OCI-LY7 (cell line): ENCODE data around the gene MAML3. TPM values are rescaled to one million over a fixed set of nuclear protein-coding genes. Genes with fewer than 3 reads are reported as not detected.

Experiments used
- BruUV-seq: library from RNA; stranded (reverse); fragments of 400-500 nt; replicated peaks from 2 replicates; lab custom pipeline; 2021; lab: Mats Ljungman, UMichigan
- CTCF ChIA-PET: fragments of 300-600 bp; sonication (Branson Sonifier 250); formaldehyde crosslinking; loops from one replicate; lab custom pipeline; 2022; ENCODE audit warnings: antibody characterized with exemption; ENCODE audit not compliant: unreplicated experiment; lab: Charles Lee
- POLR2A ChIA-PET: fragments of 300-600 bp; sonication (Branson Sonifier 250); formaldehyde crosslinking; loops from one replicate; lab custom pipeline; 2022; ENCODE audit warnings: antibody characterized with exemption; lab: Charles Lee
- DNase-seq: peaks from one replicate; pipeline ENCODE4 v3.0.0-alpha.2; 2015; ENCODE audit warnings: low spot score
- H2AFZ ChIP-seq: fragments of 200-600 bp; sonication (generic), shearing (Covaris generic); 2 replicates; pipeline ENCODE4 v1.6.1; 2014; ENCODE audit warnings: mild to moderate bottlenecking, antibody characterized with exemption, low read length, moderate library complexity
- H3K27ac ChIP-seq: fragments of 200-600 bp; sonication (generic); 2 replicates; pipeline ENCODE4 v1.5.1; 2014; ENCODE audit warnings: mixed run types, low read depth, mild to moderate bottlenecking, moderate library complexity, low read length, inconsistent platforms; ENCODE audit not compliant: poor library complexity, severe bottlenecking
- H3K36me3 ChIP-seq: fragments of 200-600 bp; sonication (generic); 2 replicates; pipeline ENCODE4 v1.6.1; 2014; ENCODE audit warnings: mild to moderate bottlenecking, antibody characterized with exemption, low read length, moderate library complexity, mixed read lengths; ENCODE audit not compliant: insufficient read depth
- H3K4me1 ChIP-seq: fragments of 200-600 bp; sonication (generic); 2 replicates; pipeline ENCODE4 v1.5.1; 2014; ENCODE audit warnings: mild to moderate bottlenecking, low read length; ENCODE audit not compliant: insufficient read depth, poor library complexity, severe bottlenecking
- H3K4me2 ChIP-seq: fragments of 200-600 bp; sonication (generic); 2 replicates; pipeline ENCODE4 v1.6.1; 2014; ENCODE audit warnings: mild to moderate bottlenecking, low read length
- H3K4me3 ChIP-seq: fragments of 200-600 bp; sonication (generic); 2 replicates; pipeline ENCODE4 v1.5.1; 2014; ENCODE audit warnings: mild to moderate bottlenecking, low read depth, low read length; ENCODE audit not compliant: poor library complexity, severe bottlenecking
- H3K79me2 ChIP-seq: fragments of 200-600 bp; sonication (generic); 2 replicates; pipeline ENCODE4 v1.6.1; 2016; ENCODE audit warnings: low read depth, mild to moderate bottlenecking, low read length, moderate library complexity, mixed read lengths; ENCODE audit not compliant: insufficient read depth
- H3K9me2 ChIP-seq: fragments of 200-600 bp; sonication (generic); 2 replicates; pipeline ENCODE4 v1.6.1; 2016; ENCODE audit warnings: mild to moderate bottlenecking, low read length, mixed read lengths; ENCODE audit not compliant: insufficient read depth
- H3K9me3 ChIP-seq: fragments of 200-600 bp; sonication (generic); 2 replicates; pipeline ENCODE4 v1.6.1; 2014; ENCODE audit warnings: mild to moderate bottlenecking, mixed run types, low read length, mixed read lengths
- H4K20me1 ChIP-seq: fragments of 200-600 bp; sonication (generic); 2 replicates; pipeline ENCODE4 v1.6.1; 2014; ENCODE audit warnings: mild to moderate bottlenecking, antibody characterized with exemption, low read length, moderate library complexity, mixed read lengths; ENCODE audit not compliant: insufficient read depth
- CTCF ChIP-seq: fragments of 200-600 bp; sonication (generic); conservative IDR thresholded peaks from 2 replicates; pipeline ENCODE4 v1.5.1; 2014; ENCODE audit warnings: mild to moderate bottlenecking, antibody characterized with exemption, low read length, moderate library complexity, mixed read lengths
- EZH2phosphoT487 ChIP-seq: fragments of 200-600 bp; sonication (generic); IDR thresholded peaks from 2 replicates; pipeline ENCODE4 v1.6.1; 2018; ENCODE audit warnings: low read depth, borderline replicate concordance, mild to moderate bottlenecking, mixed run types, antibody characterized with exemption, low read length, moderate library complexity, mixed read lengths
- intact Hi-C: fragments of 100-400 bp; cut with micrococcal nuclease; formaldehyde crosslinking; loops from one replicate; pipeline ENCODE4 v1.10.0; 2022; ENCODE audit not compliant: unreplicated experiment
- total RNA-seq, 2 experiments: library from RNA; depleted of rRNA in 1 of 2; stranded (reverse); fragments of >200 nt in 1 of 2; shearing (Covaris generic) in 1 of 2; gene quantifications; 2 replicates each; pipeline ENCODE4 v1.2.3, GENCODE V29; 2014 to 2022

Gene MAML3
- total RNA-seq, 2 experiments from 2014 or later, result 0.80 to 1.2 TPM

- CTCF ChIA-PET, result no interaction called here
These were observed 92.8 kb downstream of the MAML3 start for GRCh38 chr4:140061194-140061593.

GRCh38 chr4:140059159-140059558 is 94.8 kb downstream of the MAML3 start:
- ChIA-PET CTCF (no interaction called here), POLR2A (interaction anchor here (0.6 to 0.7 kb wide), 3 partner anchors 39 to 583 kb away, joined by 3 read pairs; no protein-coding TSS in a partner anchor)
- H2AFZ ChIP-seq, result no peak overlapping the region
- no peaks in the 10 kb centered on the region for H3K9me2 ChIP-seq
- BruUV-seq, result no TSS peak
- no peaks in the 10 kb centered on the region for H3K9me3 ChIP-seq
- no peaks in the 10 kb centered on the region for H3K79me2 ChIP-seq
- H3K27ac ChIP-seq, result no peak overlapping the region
- no peak overlapping the region for H3K4me2 ChIP-seq
- no peak overlapping the region for H3K4me3 ChIP-seq
- TF ChIP-seq CTCF (no peak), EZH2phosphoT487 (no peak)
- DNase-seq, result no peak
- intact Hi-C loops, result no loop called here
- peaks cover 3% of the 10 kb centered on the region for H3K4me1 ChIP-seq
- no peaks in the 10 kb centered on the region for H4K20me1 ChIP-seq
- no peaks in the 10 kb centered on the region for H3K36me3 ChIP-seq

More at GRCh38 chr4:140061194-140061593, 92.8 kb downstream of the MAML3 start:
- Histone ChIP-seq H3K79me2 (no peaks in the 10 kb centered on the region), H4K20me1 (no peaks in the 10 kb centered on the region), H3K4me3 (no peak overlapping the region), H3K9me3 (no peaks in the 10 kb centered on the region), H3K27ac (no peak overlapping the region), H3K4me1 (no peaks in the 10 kb centered on the region), H2AFZ (no peak overlapping the region), H3K36me3 (no peaks in the 10 kb centered on the region), H3K4me2 (no peak overlapping the region), H3K9me2 (no peaks in the 10 kb centered on the region)
- no peak for DNase-seq
- intact Hi-C loops, result no loop called here
- no peak for TF ChIP-seq CTCF
- TF ChIP-seq EZH2phosphoT487, result no peak
- POLR2A ChIA-PET, result no interaction called here
- no TSS peak for BruUV-seq

GRCh38 chr4:140057701-140058100 is 96.3 kb downstream of the MAML3 start:
- DNase-seq, result no peak
- ChIA-PET POLR2A (no interaction called here), CTCF (no interaction called here)
- no peak overlapping the region for H2AFZ ChIP-seq
- H3K36me3 ChIP-seq, result no peaks in the 10 kb centered on the region
- H3K4me2 ChIP-seq, result no peak overlapping the region
- intact Hi-C loops, result no loop called here
- TF ChIP-seq CTCF, result no peak
- no peak for TF ChIP-seq EZH2phosphoT487
- no peak overlapping the region for H3K4me3 ChIP-seq
- peaks cover 11% of the 10 kb centered on the region for H3K4me1 ChIP-seq
- H3K27ac ChIP-seq, result no peak overlapping the region
- H4K20me1 ChIP-seq, result no peaks in the 10 kb centered on the region
- no peaks in the 10 kb centered on the region for H3K79me2 ChIP-seq
- no TSS peak for BruUV-seq
- H3K9me3 ChIP-seq, result no peaks in the 10 kb centered on the region
- no peaks in the 10 kb centered on the region for H3K9me2 ChIP-seq
